Keratinocyte (primary cell): ENCODE results near the gene DGKD. TPM values are rescaled to one million over a fixed set of nuclear protein-coding genes. Genes with fewer than 3 reads are reported as not detected.

Experiments
- DNase-seq: peaks from one replicate; pipeline ENCODE4 v3.0.0-alpha.2; 2011; ENCODE audit warnings: low read depth, missing footprints, low spot score
- FAIRE-seq: peaks from 2 replicates; lab custom pipeline; 2011; peaks lifted over from hg19 to GRCh38; lab: Jason Lieb, UNC
- H2AFZ ChIP-seq: 2 replicates; pipeline ENCODE4 v1.6.0; 2012; ENCODE audit warnings: low read length, control low read depth, inconsistent platforms; ENCODE audit not compliant: control insufficient read depth
- H3K27ac ChIP-seq: 2 replicates; pipeline ENCODE4 v1.5.1; 2011; ENCODE audit warnings: low read length; ENCODE audit not compliant: control insufficient read depth, insufficient read depth
- H3K27me3 ChIP-seq: 3 replicates; pipeline ENCODE4 v1.6.0; 2011; ENCODE audit warnings: low read length; ENCODE audit not compliant: control insufficient read depth, insufficient read depth; ENCODE audit errors: extremely low read depth
- H3K36me3 ChIP-seq, 2 experiments: 2 replicates in 1 of 2; 3 replicates in 1 of 2; pipeline ENCODE4 v1.5.1; 2011; ENCODE audit warnings: low read length in 2 of 2, mild to moderate bottlenecking in 1 of 2; ENCODE audit not compliant: control insufficient read depth in 2 of 2, insufficient read depth in 2 of 2; ENCODE audit errors: extremely low read depth in 1 of 2
- H3K4me1 ChIP-seq: 3 replicates; pipeline ENCODE4 v1.5.1; 2011; ENCODE audit warnings: low read length; ENCODE audit not compliant: control insufficient read depth, insufficient read depth; ENCODE audit errors: extremely low read depth
- H3K4me2 ChIP-seq: 3 replicates; pipeline ENCODE4 v1.6.0; 2011; ENCODE audit warnings: low read depth, low read length; ENCODE audit not compliant: control insufficient read depth, insufficient read depth; ENCODE audit errors: extremely low read depth
- H3K4me3 ChIP-seq, 3 experiments: fragments of 200-600 bp in 1 of 3; sonication (generic) in 1 of 3; 2 replicates in 2 of 3; 3 replicates in 1 of 3; pipeline ENCODE4 v1.5.1; 2011 to 2016; ENCODE audit warnings: low read length in 3 of 3, mild to moderate bottlenecking in 3 of 3, control low read depth in 2 of 3, inconsistent platforms in 1 of 3, low read depth in 1 of 3, mixed read lengths in 1 of 3, mixed run types in 1 of 3, moderate library complexity in 1 of 3; ENCODE audit not compliant: control insufficient read depth in 2 of 3, insufficient read depth in 2 of 3; ENCODE audit errors: extremely low read depth in 1 of 3
- H3K79me2 ChIP-seq: 2 replicates; pipeline ENCODE4 v1.6.0; 2012; ENCODE audit warnings: low read length; ENCODE audit not compliant: control insufficient read depth, insufficient read depth
- H3K9ac ChIP-seq: 3 replicates; pipeline ENCODE4 v1.6.0; 2011; ENCODE audit warnings: low read length; ENCODE audit not compliant: control insufficient read depth, insufficient read depth; ENCODE audit errors: extremely low read depth
- H3K9me1 ChIP-seq: 3 replicates; pipeline ENCODE4 v1.6.0; 2011; ENCODE audit warnings: low read length; ENCODE audit not compliant: control insufficient read depth, insufficient read depth; ENCODE audit errors: extremely low read depth
- H3K9me3 ChIP-seq: 2 replicates; pipeline ENCODE4 v1.5.1; 2012; ENCODE audit warnings: low read depth, low read length; ENCODE audit not compliant: control insufficient read depth
- H4K20me1 ChIP-seq: 3 replicates; pipeline ENCODE4 v1.6.0; 2011; ENCODE audit warnings: low read length; ENCODE audit not compliant: control insufficient read depth, insufficient read depth; ENCODE audit errors: extremely low read depth
- EZH2 ChIP-seq: IDR thresholded peaks from one replicate; pipeline ENCODE4 v1.6.1; 2012; ENCODE audit warnings: inconsistent platforms, mild to moderate bottlenecking, low read length, moderate library complexity
- dilution Hi-C: fragments of 300-500 bp; cut with MboI; formaldehyde crosslinking; loops from one replicate; pipeline ENCODE4 v1.7.0; 2020; ENCODE audit warnings: low sequenced_read_pairs; ENCODE audit not compliant: extremely low pct_ligation_motif_present
- polyA plus RNA-seq, 5 experiments: library from polyadenylated mRNA; depleted of rRNA in 3 of 5; stranded (reverse) in 3 of 5; stranded (forward) in 1 of 5; unstranded in 1 of 5; fragments of >200 nt; gene quantifications; 1 replicate in 1 of 5; 2 replicates in 3 of 5; 3 replicates in 1 of 5; pipeline versions ENCODE4 v1.2.1 to v1.2.3, GENCODE V29; 2011 to 2012; ENCODE audit warnings: missing spikeins in 2 of 5, low read depth in 1 of 5, low replicate concordance in 1 of 5
- TF ChIP-seq, protein P1 (sequence below), 3 experiments: IDR thresholded peaks in 1 of 3; conservative IDR thresholded peaks in 1 of 3; optimal IDR thresholded peaks in 1 of 3; 2 replicates in 2 of 3; 3 replicates in 1 of 3; pipeline versions ENCODE3 to v1.5.1; 2011; ENCODE audit warnings: low read length in 3 of 3, mild to moderate bottlenecking in 3 of 3, moderate library complexity in 2 of 3, control low read depth in 1 of 3, inconsistent platforms in 1 of 3; ENCODE audit not compliant: insufficient read depth in 2 of 3; ENCODE audit errors: extremely low read depth in 1 of 3

DGKD gene
- polyA plus RNA-seq, 1 donor (not counting 4 experiments of a cell fraction or from before 2014, with no cell fraction given), result 6.1 TPM

DNA sequence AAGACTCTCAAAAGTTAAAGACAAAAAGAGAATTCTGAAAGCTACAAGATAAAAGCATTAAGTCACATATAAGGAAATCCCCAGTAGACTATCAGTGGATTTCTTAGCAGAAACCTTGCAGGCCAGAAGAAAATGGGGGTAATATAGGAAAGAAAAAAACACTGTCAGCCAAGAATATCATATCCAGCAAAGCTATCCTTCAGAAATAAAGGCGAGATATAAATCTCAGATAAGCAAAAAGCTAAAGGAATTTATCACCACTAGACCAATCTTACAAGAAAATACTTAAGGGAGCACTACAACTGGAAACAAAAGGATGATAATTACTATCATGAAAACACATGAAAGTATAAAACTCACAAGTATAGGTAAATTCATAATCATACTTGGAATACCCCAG lies 149.2 kb downstream of the DGKD start:
- no peak overlapping the region for H3K4me3 ChIP-seq
- peaks cover 5 to 6% of the 10 kb centered on the region in 2 experiments for H3K36me3 ChIP-seq
- TF ChIP-seq EZH2, result no peak
- TF ChIP-seq, protein P1, sequence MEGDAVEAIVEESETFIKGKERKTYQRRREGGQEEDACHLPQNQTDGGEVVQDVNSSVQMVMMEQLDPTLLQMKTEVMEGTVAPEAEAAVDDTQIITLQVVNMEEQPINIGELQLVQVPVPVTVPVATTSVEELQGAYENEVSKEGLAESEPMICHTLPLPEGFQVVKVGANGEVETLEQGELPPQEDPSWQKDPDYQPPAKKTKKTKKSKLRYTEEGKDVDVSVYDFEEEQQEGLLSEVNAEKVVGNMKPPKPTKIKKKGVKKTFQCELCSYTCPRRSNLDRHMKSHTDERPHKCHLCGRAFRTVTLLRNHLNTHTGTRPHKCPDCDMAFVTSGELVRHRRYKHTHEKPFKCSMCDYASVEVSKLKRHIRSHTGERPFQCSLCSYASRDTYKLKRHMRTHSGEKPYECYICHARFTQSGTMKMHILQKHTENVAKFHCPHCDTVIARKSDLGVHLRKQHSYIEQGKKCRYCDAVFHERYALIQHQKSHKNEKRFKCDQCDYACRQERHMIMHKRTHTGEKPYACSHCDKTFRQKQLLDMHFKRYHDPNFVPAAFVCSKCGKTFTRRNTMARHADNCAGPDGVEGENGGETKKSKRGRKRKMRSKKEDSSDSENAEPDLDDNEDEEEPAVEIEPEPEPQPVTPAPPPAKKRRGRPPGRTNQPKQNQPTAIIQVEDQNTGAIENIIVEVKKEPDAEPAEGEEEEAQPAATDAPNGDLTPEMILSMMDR (optimal IDR thresholded peaks at IDR 0.05 in 1 of 3, IDR thresholded peaks at IDR 0.05 in 1 of 3, conservative IDR thresholded peaks at IDR 0.05 in 1 of 3; ENCODE audit: extremely low read depth in 1 of 3, insufficient read depth in 2 of 3, low read length in 3 of 3), result no peak
- no peak for FAIRE-seq
- no peaks in the 10 kb centered on the region for H3K79me2 ChIP-seq
- H2AFZ ChIP-seq, result no peak overlapping the region
- dilution Hi-C loops, result no loop called here
- H3K9me1 ChIP-seq, result no peaks in the 10 kb centered on the region
- no peak for DNase-seq
- no peaks in the 10 kb centered on the region for H3K27me3 ChIP-seq
- H3K4me2 ChIP-seq, result no peak overlapping the region
- peaks cover 6% of the 10 kb centered on the region for H3K9me3 ChIP-seq
- H3K9ac ChIP-seq, result no peak overlapping the region
- H3K4me1 ChIP-seq, result peaks cover 12% of the 10 kb centered on the region
- H4K20me1 ChIP-seq, result no peaks in the 10 kb centered on the region
- H3K27ac ChIP-seq, result no peak overlapping the region

GRCh38 chr2:233503947-233504637 lies 149.8 kb downstream of the DGKD start:
- DNase-seq, result no peak
- peaks cover 5 to 6% of the 10 kb centered on the region in 2 experiments for H3K36me3 ChIP-seq

More at GRCh38 chr2:233503947-233504637, 149.8 kb downstream of the DGKD start:
- H3K4me1 ChIP-seq, result peaks cover 12% of the 10 kb centered on the region
- H3K4me2 ChIP-seq, result no peak overlapping the region
- no peaks in the 10 kb centered on the region for H3K9me1 ChIP-seq
- no peak overlapping the region for H2AFZ ChIP-seq
- no peak overlapping the region for H3K27ac ChIP-seq
- no peak overlapping the region for H3K4me3 ChIP-seq
- peaks cover 6% of the 10 kb centered on the region for H3K9me3 ChIP-seq
- H3K9ac ChIP-seq, result no peak overlapping the region
- TF ChIP-seq, protein P1 (optimal IDR thresholded peaks at IDR 0.05 in 1 of 3, IDR thresholded peaks at IDR 0.05 in 1 of 3, conservative IDR thresholded peaks at IDR 0.05 in 1 of 3; ENCODE audit: extremely low read depth in 1 of 3, insufficient read depth in 2 of 3, low read length in 3 of 3), result no peak
- no peak for TF ChIP-seq EZH2
- H3K79me2 ChIP-seq, result no peaks in the 10 kb centered on the region
- dilution Hi-C loops, result no loop called here
- H3K27me3 ChIP-seq, result no peaks in the 10 kb centered on the region
- H4K20me1 ChIP-seq, result no peaks in the 10 kb centered on the region
- FAIRE-seq, result no peak
